Neural progenitor cell (in vitro differentiated cells): Measurements from ENCODE around the gene MKS1. TPM values are rescaled to one million over a fixed set of nuclear protein-coding genes. Genes with fewer than 3 reads are reported as not detected.

Source experiments
- DNase-seq: peaks from one replicate; pipeline ENCODE4 v3.0.0-alpha.2; 2016; ENCODE audit warnings: low spot score
- H2AFZ ChIP-seq: fragments of 200-600 bp; sonication (generic); replicated peaks from 2 replicates; pipeline ENCODE4 v1.6.1; 2016; ENCODE audit warnings: antibody characterized with exemption
- H3F3A ChIP-seq: fragments of 200-600 bp; sonication (generic); 2 replicates; pipeline ENCODE4 v1.6.1; 2016; ENCODE audit warnings: antibody characterized with exemption, low read depth
- H3K27ac ChIP-seq: fragments of 200-600 bp; sonication (generic); 2 replicates; pipeline ENCODE4 v1.5.1; 2016; ENCODE audit warnings: mild to moderate bottlenecking
- H3K27me3 ChIP-seq: fragments of 200-600 bp; sonication (generic); 2 replicates; pipeline ENCODE4 v1.6.1; 2016; ENCODE audit warnings: mild to moderate bottlenecking, moderate library complexity
- H3K36me3 ChIP-seq: fragments of 200-600 bp; sonication (generic); 2 replicates; pipeline ENCODE4 v1.5.1; 2016
- H3K4me1 ChIP-seq: fragments of 200-600 bp; sonication (generic); 2 replicates; pipeline ENCODE4 v1.6.1; 2016; ENCODE audit warnings: mixed run types
- H3K4me2 ChIP-seq: fragments of 200-600 bp; sonication (generic); 2 replicates; pipeline ENCODE4 v1.6.1; 2016
- H3K4me3 ChIP-seq: fragments of 200-600 bp; sonication (generic); 2 replicates; pipeline ENCODE4 v1.5.1; 2016
- H3K79me2 ChIP-seq: fragments of 200-600 bp; sonication (generic); 2 replicates; pipeline ENCODE4 v1.6.1; 2016; ENCODE audit warnings: low read depth
- H3K9ac ChIP-seq: fragments of 200-600 bp; sonication (generic); 2 replicates; pipeline ENCODE4 v1.6.1; 2016
- H3K9me3 ChIP-seq: fragments of 200-600 bp; sonication (generic); 2 replicates; pipeline ENCODE4 v1.5.1; 2016; ENCODE audit warnings: low read depth
- H4K20me1 ChIP-seq: fragments of 200-600 bp; sonication (generic); 2 replicates; pipeline ENCODE4 v1.6.1; 2016; ENCODE audit warnings: low read depth
- H3K27ac Mint-ChIP-seq: 3 replicates; pipeline ENCODE4 v1.8.0; 2021; ENCODE audit warnings: mixed read lengths
- H3K27me3 Mint-ChIP-seq: 2 replicates; pipeline ENCODE4 v1.8.0; 2022; ENCODE audit warnings: low read depth, mild to moderate bottlenecking, inconsistent platforms, moderate library complexity, mixed read lengths; ENCODE audit not compliant: insufficient read depth
- H3K36me3 Mint-ChIP-seq: 3 replicates; pipeline ENCODE4 v1.8.0; 2021; ENCODE audit warnings: mixed read lengths
- H3K4me1 Mint-ChIP-seq: 3 replicates; pipeline ENCODE4 v1.8.0; 2021; ENCODE audit warnings: mixed read lengths
- H3K4me3 Mint-ChIP-seq: 3 replicates; pipeline ENCODE4 v1.8.0; 2021; ENCODE audit warnings: mild to moderate bottlenecking, moderate library complexity, mixed read lengths
- H3K9me3 Mint-ChIP-seq: 3 replicates; pipeline ENCODE4 v1.8.0; 2020; ENCODE audit warnings: mixed read lengths
- CTCF ChIP-seq: fragments of 200-600 bp; sonication (generic); IDR thresholded peaks from 2 replicates; pipeline ENCODE4 v1.5.1; 2017; ENCODE audit warnings: antibody characterized with exemption, mild to moderate bottlenecking
- EZH2 ChIP-seq: fragments of 200-600 bp; sonication (generic); IDR thresholded peaks from 2 replicates; pipeline ENCODE4 v1.6.1; 2017; ENCODE audit warnings: antibody characterized with exemption, mild to moderate bottlenecking, moderate library complexity
- EZH2phosphoT487 ChIP-seq: fragments of 200-600 bp; sonication (generic); IDR thresholded peaks from 2 replicates; pipeline ENCODE4 v1.6.1; 2017; ENCODE audit warnings: antibody characterized with exemption
- total RNA-seq: library from RNA; depleted of rRNA; stranded (reverse); fragments of >200 nt; gene quantifications from 2 replicates; pipeline ENCODE4 v1.2.3, GENCODE V29; 2015; ENCODE audit warnings: low replicate concordance

Gene MKS1
- total RNA-seq, 1 donor from 2014 or later: 25.8 TPM

GRCh38 chr17:58217766-58218165 lies 1.3 kb downstream of the MKS1 start:
- peaks cover 15% of the 10 kb centered on the region for H3K27me3 ChIP-seq
- H3K4me1 Mint-ChIP-seq: peaks cover 11% of the 10 kb centered on the region
- H2AFZ ChIP-seq: no peak overlapping the region
- H4K20me1 ChIP-seq: no peaks in the 10 kb centered on the region
- H3K27ac Mint-ChIP-seq: no peak overlapping the region
- DNase-seq: no peak
- TF ChIP-seq CTCF (no peak), EZH2 (no peak), EZH2phosphoT487 (no peak)
- H3F3A ChIP-seq: peaks cover 6% of the 10 kb centered on the region
- H3K27me3 Mint-ChIP-seq: peaks cover 3% of the 10 kb centered on the region
- no peaks in the 10 kb centered on the region for H3K9me3 ChIP-seq
- H3K9me3 Mint-ChIP-seq: no peaks in the 10 kb centered on the region
- H3K36me3 ChIP-seq: no peaks in the 10 kb centered on the region
- no peak overlapping the region for H3K27ac ChIP-seq
- no peaks in the 10 kb centered on the region for H3K4me1 ChIP-seq
- H3K9ac ChIP-seq: no peak overlapping the region
- no peak overlapping the region for H3K4me3 ChIP-seq
- H3K4me2 ChIP-seq: no peak overlapping the region
- peaks cover 5% of the 10 kb centered on the region for H3K36me3 Mint-ChIP-seq
- no peaks in the 10 kb centered on the region for H3K79me2 ChIP-seq
- peak overlapping the region; percentile 70 for H3K4me3 Mint-ChIP-seq

GRCh38 chr17:58215685-58216084 lies 3.4 kb downstream of the MKS1 start:
- Mint-ChIP-seq H3K27me3 (peaks cover 3% of the 10 kb centered on the region), H3K27ac (no peak overlapping the region), H3K4me3 (no peak overlapping the region), H3K36me3 (peaks cover 15% of the 10 kb centered on the region), H3K4me1 (peaks cover 11% of the 10 kb centered on the region), H3K9me3 (no peaks in the 10 kb centered on the region)
- no peaks in the 10 kb centered on the region for H3K36me3 ChIP-seq
- no peak overlapping the region for H3K27ac ChIP-seq
- no peak overlapping the region for H3K9ac ChIP-seq
- no peak overlapping the region for H3K4me3 ChIP-seq
- no peak for DNase-seq
- peaks cover 6% of the 10 kb centered on the region for H3K27me3 ChIP-seq
- no peaks in the 10 kb centered on the region for H3K4me1 ChIP-seq
- peaks cover 6% of the 10 kb centered on the region for H3F3A ChIP-seq
- no peak overlapping the region for H3K4me2 ChIP-seq
- no peaks in the 10 kb centered on the region for H3K79me2 ChIP-seq
- no peak for TF ChIP-seq EZH2
- H3K9me3 ChIP-seq: no peaks in the 10 kb centered on the region
- no peaks in the 10 kb centered on the region for H4K20me1 ChIP-seq
- no peak overlapping the region for H2AFZ ChIP-seq

- Histone ChIP-seq H3K9ac (no peak overlapping the region), H3K9me3 (no peaks in the 10 kb centered on the region), H3K79me2 (no peaks in the 10 kb centered on the region), H4K20me1 (no peaks in the 10 kb centered on the region), H3K27me3 (no peaks in the 10 kb centered on the region), H3K27ac (no peak overlapping the region), H3K4me3 (no peak overlapping the region), H3K4me1 (no peaks in the 10 kb centered on the region), H3F3A (no peaks in the 10 kb centered on the region), H3K4me2 (no peak overlapping the region), H2AFZ (no peak overlapping the region), H3K36me3 (no peaks in the 10 kb centered on the region)
- Mint-ChIP-seq H3K27me3 (no peaks in the 10 kb centered on the region), H3K4me3 (no peak overlapping the region), H3K9me3 (no peaks in the 10 kb centered on the region), H3K36me3 (peaks cover 31% of the 10 kb centered on the region), H3K27ac (no peak overlapping the region), H3K4me1 (no peaks in the 10 kb centered on the region)
- TF ChIP-seq EZH2phosphoT487 (no peak), CTCF (peak; percentile 17), EZH2 (no peak)
- DNase-seq: no peak
These were observed 8.1 kb downstream of the MKS1 start for GRCh38 chr17:58210922-58211321.

- Histone ChIP-seq H3K4me1 (no peaks in the 10 kb centered on the region), H2AFZ (no peak overlapping the region), H3K9ac (no peak overlapping the region), H3K4me3 (no peak overlapping the region), H3F3A (no peaks in the 10 kb centered on the region), H3K27me3 (no peaks in the 10 kb centered on the region), H3K36me3 (no peaks in the 10 kb centered on the region), H3K9me3 (no peaks in the 10 kb centered on the region), H3K79me2 (no peaks in the 10 kb centered on the region), H4K20me1 (no peaks in the 10 kb centered on the region), H3K4me2 (no peak overlapping the region), H3K27ac (no peak overlapping the region)
- Mint-ChIP-seq H3K27ac (no peak overlapping the region), H3K27me3 (no peaks in the 10 kb centered on the region), H3K4me1 (peaks cover 4% of the 10 kb centered on the region), H3K4me3 (no peak overlapping the region), H3K9me3 (no peaks in the 10 kb centered on the region), H3K36me3 (peaks cover 31% of the 10 kb centered on the region)
- DNase-seq: no peak
- no peak for TF ChIP-seq CTCF
- no peak for TF ChIP-seq EZH2
- no peak for TF ChIP-seq EZH2phosphoT487
These were observed 10.7 kb downstream of the MKS1 start for GRCh38 chr17:58208344-58208743.
